Measurements from ENCODE around the gene FAAP100. TPM values are rescaled to one million over a fixed set of nuclear protein-coding genes. Genes with fewer than 3 reads are reported as not detected.

The FAAP100 gene
- total RNA-seq, 1 experiment from 2014 or later, result 34.0 TPM

- no peak overlapping the region for H2AFZ ChIP-seq
- ChIA-PET POLR2A (ENCODE audit: unreplicated experiment) (interaction anchor here (0.6 kb wide), 2 partner anchors 116 to 512 kb away, joined by 4 read pairs; partner anchors contain the start of genes BAHCC1, CENPX and LRRC45), CTCF (no interaction called here)
- H3F3A ChIP-seq (ENCODE audit: insufficient read depth, low read depth), result peaks cover 63% of the 10 kb centered on the region
- DNase-seq, result no peak
- peak overlapping the region; percentile 99 for H3K4me2 ChIP-seq
- no peaks in the 10 kb centered on the region for H3K9me2 ChIP-seq (ENCODE audit: insufficient read depth)
- peaks cover 7% of the 10 kb centered on the region for H3K4me1 ChIP-seq (replicated peaks; ENCODE audit: insufficient read depth)
- H3K4me3 ChIP-seq, result peak overlapping the region; percentile 81
- no peaks in the 10 kb centered on the region for H3K9me3 ChIP-seq (ENCODE audit: insufficient read depth, low read depth)
- BruUV-seq (replicated peaks), result no TSS peak
- H4K20me1 ChIP-seq (ENCODE audit: insufficient read depth), result peaks cover 41% of the 10 kb centered on the region
- H3K27me3 ChIP-seq (ENCODE audit: insufficient read depth, low read depth), result no peaks in the 10 kb centered on the region
- H3K27ac ChIP-seq, result peak overlapping the region; percentile 59
- peaks cover 58% of the 10 kb centered on the region for H3K79me2 ChIP-seq (ENCODE audit: low read depth)
- intact Hi-C loops (cut with micrococcal nuclease; ENCODE audit: unreplicated experiment), result no loop called here
- H3K36me3 ChIP-seq (ENCODE audit: low read depth), result peaks cover 32% of the 10 kb centered on the region
- TF ChIP-seq EZH2 (IDR thresholded peaks at IDR 0.05; ENCODE audit: low read depth) (no peak), CTCF (conservative IDR thresholded peaks at IDR 0.05) (no peak)
Measured at GRCh38 chr17:81510785-81511553, 41.2 kb downstream of the FAAP100 start.

- peaks cover 55% of the 10 kb centered on the region for H3F3A ChIP-seq (ENCODE audit: insufficient read depth, low read depth)
- peak overlapping the region; percentile 59 for H3K27ac ChIP-seq
- POLR2A ChIA-PET (ENCODE audit: unreplicated experiment), result interaction anchor here (0.5 to 0.7 kb wide), 2 partner anchors 129 to 473 kb away, joined by 4 read pairs; no protein-coding TSS in a partner anchor
- H4K20me1 ChIP-seq (ENCODE audit: insufficient read depth), result peaks cover 41% of the 10 kb centered on the region
- H3K4me3 ChIP-seq, result peak overlapping the region; percentile 81
- TF ChIP-seq EZH2 (IDR thresholded peaks at IDR 0.05; ENCODE audit: low read depth) (no peak), CTCF (conservative IDR thresholded peaks at IDR 0.05) (no peak)
- H2AFZ ChIP-seq, result no peak overlapping the region
- peaks cover 32% of the 10 kb centered on the region for H3K36me3 ChIP-seq (ENCODE audit: low read depth)
- CTCF ChIA-PET, result no interaction called here
- H3K79me2 ChIP-seq (ENCODE audit: low read depth), result peaks cover 50% of the 10 kb centered on the region
- no peak for DNase-seq
- H3K4me1 ChIP-seq (replicated peaks; ENCODE audit: insufficient read depth), result peaks cover 6% of the 10 kb centered on the region; the same call in 1 of the 2 replicates
- H3K4me2 ChIP-seq, result peak overlapping the region; percentile 99
- no peaks in the 10 kb centered on the region for H3K9me2 ChIP-seq (ENCODE audit: insufficient read depth)
- BruUV-seq (replicated peaks), result no TSS peak
- H3K9me3 ChIP-seq (ENCODE audit: insufficient read depth, low read depth), result no peaks in the 10 kb centered on the region
- intact Hi-C loops (cut with micrococcal nuclease; ENCODE audit: unreplicated experiment), result no loop called here
- no peaks in the 10 kb centered on the region for H3K27me3 ChIP-seq (ENCODE audit: insufficient read depth, low read depth)
Measured at GRCh38 chr17:81509972-81510784, 42.0 kb downstream of the FAAP100 start.

GRCh38 chr17:81509207-81509971, 42.8 kb downstream of the FAAP100 start:
- no peaks in the 10 kb centered on the region for H3K9me2 ChIP-seq (ENCODE audit: insufficient read depth)
- TF ChIP-seq EZH2 (IDR thresholded peaks at IDR 0.05; ENCODE audit: low read depth), result no peak
- no peak for TF ChIP-seq CTCF (conservative IDR thresholded peaks at IDR 0.05)
- no peaks in the 10 kb centered on the region for H3K27me3 ChIP-seq (ENCODE audit: insufficient read depth, low read depth)
- CTCF ChIA-PET, result no interaction called here
- H3K4me3 ChIP-seq, result peak overlapping the region; percentile 81
- H2AFZ ChIP-seq, result no peak overlapping the region
- no TSS peak for BruUV-seq (replicated peaks)
- H3F3A ChIP-seq (ENCODE audit: insufficient read depth, low read depth), result peaks cover 52% of the 10 kb centered on the region
- H3K27ac ChIP-seq, result peak overlapping the region; percentile 48
- H3K9me3 ChIP-seq (ENCODE audit: insufficient read depth, low read depth), result no peaks in the 10 kb centered on the region
- H3K4me1 ChIP-seq (replicated peaks; ENCODE audit: insufficient read depth), result peaks cover 6% of the 10 kb centered on the region; the same call in 1 of the 2 replicates
- H3K36me3 ChIP-seq (ENCODE audit: low read depth), result peaks cover 32% of the 10 kb centered on the region
- peak overlapping the region; percentile 99 for H3K4me2 ChIP-seq
- intact Hi-C loops (cut with micrococcal nuclease; ENCODE audit: unreplicated experiment), result no loop called here
- POLR2A ChIA-PET (ENCODE audit: unreplicated experiment), result interaction anchor here (0.6 to 1.1 kb wide), 6 partner anchors 17 to 515 kb away, joined by 3 to 22 read pairs (median 4); no protein-coding TSS in a partner anchor
- H3K79me2 ChIP-seq (ENCODE audit: low read depth), result peaks cover 50% of the 10 kb centered on the region
- H4K20me1 ChIP-seq (ENCODE audit: insufficient read depth), result peaks cover 41% of the 10 kb centered on the region
- peak in 1 of 2 experiments; percentile 40 for DNase-seq
